GM19351 (cell line): ENCODE results near the gene CTTNBP2.
A peak's percentile ranks its signal among the peaks of the same experiment; 100 is the strongest.

Experiments
- ATAC-seq: cut with Tn5 transposase; IDR thresholded peaks from one replicate; pipeline ENCODE4 v1.9.1; 2021; ENCODE audit warnings: mild to moderate bottlenecking, moderate library complexity; ENCODE audit not compliant: unreplicated experiment

Gene CTTNBP2

DNA sequence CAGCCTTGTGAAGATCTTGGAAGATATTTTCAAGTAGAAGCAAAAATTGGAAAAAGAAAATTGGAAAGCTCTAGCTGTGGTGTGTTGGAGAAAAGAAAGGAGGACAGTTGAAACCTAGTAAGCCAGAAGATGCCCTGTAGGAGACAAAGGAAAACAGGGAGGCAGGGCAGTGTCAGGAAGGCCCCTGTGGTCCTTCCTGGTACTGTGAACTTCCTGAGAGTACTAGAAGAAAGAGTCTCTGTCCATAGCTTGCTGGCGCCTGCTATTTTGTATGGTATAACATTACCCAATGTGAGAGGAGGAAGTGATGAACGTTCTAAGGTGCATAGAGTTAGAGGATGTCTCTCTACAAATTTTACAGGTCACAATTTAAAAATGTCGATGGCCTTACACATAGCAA lies 183.1 kb downstream of the CTTNBP2 start:
- ATAC-seq = no peak

DNA sequence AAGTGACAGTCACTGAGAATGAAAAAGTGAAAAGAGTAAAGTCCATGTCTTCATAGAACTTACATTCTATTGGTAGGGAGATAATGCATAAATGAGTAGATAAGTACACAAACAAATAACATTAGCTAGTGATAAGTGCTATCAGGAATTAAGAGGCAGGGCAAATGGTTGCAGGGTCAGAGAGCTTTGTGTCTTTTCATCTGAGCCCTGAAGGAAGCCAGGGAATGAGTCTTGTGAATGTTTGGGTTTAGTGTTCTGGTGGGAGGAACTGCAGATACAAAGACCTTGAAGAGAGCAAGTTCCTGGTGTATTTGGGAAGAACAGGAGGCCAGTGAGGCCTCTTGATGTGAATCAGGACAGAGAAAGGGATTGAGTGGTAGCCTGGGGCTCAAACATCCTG lies 183.8 kb downstream of the CTTNBP2 start:
- ATAC-seq = no peak

DNA sequence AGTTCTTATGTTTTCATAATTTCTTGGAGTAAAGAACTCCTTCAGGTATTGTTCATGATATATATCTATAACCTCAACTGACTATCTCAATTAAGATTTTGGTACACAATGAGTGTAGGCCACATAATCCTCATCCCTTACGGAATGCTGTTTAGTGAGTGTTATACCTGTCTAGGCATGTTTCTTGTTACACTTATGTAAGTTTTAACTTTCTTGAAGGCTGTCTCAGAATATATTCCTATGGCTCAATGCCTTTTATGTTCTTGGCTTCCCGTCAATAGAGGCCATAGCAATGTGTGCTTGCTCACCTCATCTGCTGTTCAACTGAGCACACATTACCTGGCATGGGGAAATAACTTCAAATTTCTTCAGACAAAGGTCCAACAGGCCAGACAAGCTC lies 185.1 kb downstream of the CTTNBP2 start:
- no peak for ATAC-seq

DNA sequence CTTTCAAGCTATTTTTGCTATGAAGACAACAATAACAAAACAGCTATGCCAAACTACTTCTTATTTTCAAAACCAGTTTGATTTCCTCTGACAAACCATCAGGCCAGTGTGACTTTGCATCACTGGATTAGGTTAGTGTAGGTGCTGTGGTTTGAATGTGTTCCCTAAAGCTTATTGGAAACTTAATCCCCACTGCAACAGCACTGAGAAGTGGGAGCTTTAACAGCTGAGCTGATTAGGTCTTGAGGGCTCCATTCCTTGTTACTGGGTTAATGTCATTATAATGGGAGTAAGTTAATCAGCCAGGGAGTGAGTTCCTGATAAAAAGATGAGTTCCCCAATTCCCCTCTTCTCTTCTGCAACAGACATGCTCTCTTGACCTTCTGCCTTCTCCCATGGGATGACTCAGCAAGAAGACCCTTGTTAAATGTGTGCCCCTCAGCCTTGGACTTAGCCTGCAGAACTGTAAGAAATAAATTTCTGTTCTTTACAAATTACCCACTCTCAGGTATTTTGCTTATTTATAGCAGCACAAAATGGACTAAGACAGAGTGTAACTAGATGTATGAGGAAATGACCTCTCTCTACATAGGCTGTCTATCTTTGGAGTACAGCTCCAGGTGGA lies 186.8 kb downstream of the CTTNBP2 start:
- no peak for ATAC-seq

DNA sequence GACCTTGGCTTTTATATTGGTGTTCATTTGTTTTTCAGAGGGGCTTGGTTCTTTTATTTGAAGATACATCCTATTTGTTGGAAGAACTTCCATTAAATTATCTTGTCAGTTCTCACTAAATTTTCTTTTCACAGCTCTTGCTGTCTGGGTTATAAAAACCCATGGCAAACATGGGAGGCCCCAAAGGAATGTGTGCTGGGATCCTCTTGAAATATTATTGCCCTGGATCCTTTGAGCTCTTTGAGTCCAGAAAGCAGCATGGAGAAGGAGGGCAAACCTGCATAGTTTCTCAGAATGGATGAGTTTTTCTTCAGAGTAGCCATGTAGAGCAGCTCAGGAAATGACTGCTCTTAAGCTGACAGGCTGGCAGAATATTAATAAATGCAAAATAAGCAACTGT lies 187.4 kb downstream of the CTTNBP2 start:
- ATAC-seq = no peak

DNA sequence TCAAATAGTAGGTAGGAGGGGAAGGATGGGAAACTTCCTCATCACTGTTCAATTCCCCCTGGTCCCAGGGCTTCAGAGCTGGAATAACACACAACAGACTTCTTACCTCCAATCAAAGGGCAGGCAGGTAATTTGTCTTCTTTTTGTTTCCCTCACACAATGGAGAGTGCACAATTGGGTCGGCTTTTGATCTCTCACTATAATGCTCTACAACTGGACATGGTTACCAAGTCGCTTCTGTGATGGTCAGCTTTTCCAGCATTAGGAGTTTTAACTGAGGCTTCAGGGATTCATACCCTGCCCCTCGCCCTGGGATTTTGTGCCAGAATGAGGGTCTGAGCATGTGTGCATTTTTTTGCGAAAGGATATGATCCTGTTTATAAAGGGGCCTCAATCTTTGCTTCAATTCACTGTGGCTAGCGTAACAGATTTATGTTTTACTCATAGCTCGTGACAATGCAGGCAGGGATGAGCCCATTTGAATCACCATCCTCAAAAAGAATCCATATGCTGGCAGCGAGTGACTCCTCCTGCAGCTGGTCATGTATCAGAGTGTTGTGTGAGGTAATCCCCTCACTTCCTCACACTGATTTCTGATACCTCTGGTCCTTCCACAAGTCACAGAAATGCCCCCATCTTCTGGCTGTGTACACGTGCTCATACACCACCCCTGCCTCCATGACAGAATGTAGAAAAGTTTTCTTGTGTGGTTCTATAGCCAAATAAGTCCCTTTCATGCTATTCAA lies 189.6 kb downstream of the CTTNBP2 start:
- no peak for ATAC-seq

DNA sequence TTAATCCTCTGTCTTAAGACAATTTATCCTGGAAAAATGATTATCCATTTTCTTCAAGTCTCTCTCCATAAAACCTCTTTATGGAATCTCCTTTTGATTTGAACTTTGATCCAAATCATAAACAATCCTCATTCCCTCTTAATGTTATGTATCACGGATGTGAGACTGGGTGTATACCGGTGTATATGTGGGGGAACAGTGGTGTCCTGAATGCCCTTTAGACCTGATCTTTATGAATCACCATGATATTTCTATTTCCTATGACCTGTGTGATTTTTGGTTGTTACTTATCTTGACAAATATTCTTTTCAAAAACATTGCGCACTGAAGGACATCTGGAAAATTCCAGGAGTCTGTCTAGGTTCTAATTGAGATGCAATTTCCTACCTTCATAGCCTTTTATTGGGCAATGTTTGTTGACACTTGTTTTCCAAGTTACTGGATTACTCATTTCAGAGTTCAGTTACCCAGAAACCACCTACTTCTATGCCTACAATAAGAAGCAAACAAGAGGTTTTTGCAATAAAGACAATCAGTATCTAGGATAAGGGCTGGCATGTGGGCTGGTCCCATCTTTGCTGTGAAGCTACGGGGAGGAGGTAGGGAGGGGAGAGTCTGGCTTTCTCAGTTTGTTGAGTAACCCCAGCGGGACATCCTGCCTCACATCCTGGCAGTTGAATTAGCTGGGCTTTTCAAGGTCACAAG lies 190.4 kb downstream of the CTTNBP2 start:
- ATAC-seq = no peak

DNA sequence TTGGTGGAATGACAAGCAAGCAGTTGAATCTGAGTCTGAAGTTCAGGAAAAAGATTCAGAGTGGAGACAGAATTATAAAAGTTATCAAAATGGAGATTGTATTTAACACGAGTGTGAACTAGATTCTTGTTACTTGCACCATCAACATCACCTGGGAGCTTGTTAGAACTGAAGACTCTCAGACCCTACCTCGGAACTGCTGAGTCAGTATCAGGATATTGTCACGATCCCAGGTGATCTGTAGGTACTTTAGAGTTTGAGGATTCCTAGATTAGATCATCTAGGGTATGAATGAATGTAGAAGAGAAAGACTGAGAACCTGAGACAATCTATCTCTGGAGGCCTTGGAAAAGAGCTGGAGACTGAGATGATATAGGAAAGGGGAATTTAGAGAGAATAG lies 194.1 kb downstream of the CTTNBP2 start:
- ATAC-seq = no peak

DNA sequence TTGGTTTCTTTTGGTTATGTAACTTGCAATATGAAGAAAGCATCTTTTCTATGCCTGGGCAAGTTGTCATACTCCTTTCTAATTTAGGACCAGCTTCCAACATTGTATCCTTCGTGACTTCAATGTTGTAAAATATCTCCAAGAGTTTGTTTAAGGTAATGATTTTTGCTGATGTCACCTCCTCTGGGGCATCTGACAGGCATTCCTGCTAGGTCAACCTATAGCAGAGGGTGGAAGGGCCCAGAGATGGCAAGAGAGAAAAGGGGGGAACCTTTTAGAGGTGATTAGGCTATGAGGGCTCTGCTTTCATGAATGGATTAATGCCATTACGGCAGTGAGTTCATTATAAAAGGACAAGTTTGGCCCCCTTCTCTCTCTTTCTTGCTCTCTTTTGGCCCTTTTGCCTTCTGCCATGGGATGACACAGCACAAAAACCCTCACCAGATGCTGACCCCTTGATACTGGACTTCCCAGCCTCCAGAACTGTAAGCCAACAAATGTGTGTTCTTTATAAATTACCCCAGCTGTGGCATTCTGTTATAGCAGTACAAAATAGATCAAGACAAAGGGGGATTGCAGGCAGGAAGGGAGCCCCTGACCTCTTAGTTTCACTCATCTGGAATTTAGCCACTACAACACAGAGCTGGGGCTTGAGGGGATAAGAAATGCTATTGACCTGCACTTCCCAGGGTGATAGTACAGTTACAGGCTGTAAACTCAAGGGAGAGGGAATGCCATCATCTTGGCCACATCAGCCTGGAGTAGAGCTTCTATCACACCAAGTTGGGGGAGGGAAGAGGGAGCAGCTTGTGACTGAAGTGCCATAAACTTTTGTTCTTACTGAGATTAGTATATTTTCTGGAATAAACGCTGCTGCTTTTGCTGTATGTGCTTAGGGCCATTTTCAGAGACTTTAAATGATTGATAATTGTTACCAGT lies 197.5 kb downstream of the CTTNBP2 start:
- ATAC-seq = no peak

DNA sequence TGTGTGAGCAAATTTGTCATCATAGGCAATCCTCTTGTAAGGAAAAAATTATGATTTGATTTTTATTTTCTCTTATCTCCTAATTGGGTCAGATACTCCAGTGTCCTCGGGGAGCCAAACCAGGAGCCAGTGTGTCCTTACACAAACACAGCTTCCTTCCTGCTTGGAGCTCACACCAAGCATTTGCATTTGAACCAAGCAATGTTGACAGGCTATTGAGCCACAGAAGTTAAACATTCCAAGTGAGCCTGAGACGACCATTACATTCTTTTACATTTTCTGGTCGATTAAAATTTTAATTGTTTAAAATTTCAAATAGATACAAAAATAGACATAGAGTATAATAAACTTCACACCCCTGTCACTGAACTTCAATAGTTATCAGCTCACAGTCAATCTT lies 198.6 kb downstream of the CTTNBP2 start:
- ATAC-seq = no peak

DNA sequence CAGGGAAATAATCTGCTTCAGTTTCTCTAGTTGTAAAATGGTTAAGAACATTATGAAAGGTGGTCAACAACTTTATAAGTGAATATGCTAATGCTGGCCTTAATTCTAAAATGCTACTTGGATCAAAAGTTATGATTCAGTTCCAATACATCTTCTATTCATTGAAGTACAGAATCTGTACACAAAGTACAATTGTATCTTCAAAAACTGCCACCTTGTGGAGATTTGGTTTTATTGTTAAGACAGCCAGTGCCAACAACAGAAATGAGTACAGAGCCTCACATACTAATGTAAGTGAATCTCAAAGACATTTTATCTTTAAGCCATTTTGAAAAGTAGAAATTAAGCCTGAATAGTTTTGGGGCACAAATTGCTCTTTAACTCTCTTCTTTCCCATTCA lies 199.4 kb downstream of the CTTNBP2 start:
- ATAC-seq = peak; percentile 85

DNA sequence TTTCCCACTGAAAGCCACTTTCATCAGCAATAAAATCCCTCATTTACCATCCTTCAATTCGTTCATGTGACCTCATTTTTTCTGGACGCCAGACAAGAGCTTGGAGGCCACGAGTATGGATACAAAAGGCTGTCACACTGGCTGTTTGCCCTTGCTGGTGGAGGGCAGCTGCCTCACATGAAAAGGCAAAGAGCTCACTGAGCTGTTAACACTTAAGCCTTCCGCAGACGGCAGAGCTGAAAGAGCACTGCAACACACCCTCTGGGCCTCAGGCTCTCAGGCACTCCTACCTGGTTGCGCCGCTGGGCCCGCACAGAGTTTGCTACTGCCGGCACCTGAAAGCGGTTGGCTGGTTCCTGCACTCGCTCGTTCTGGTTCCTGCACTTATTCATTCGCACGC lies 199.9 kb downstream of the CTTNBP2 start:
- no peak for ATAC-seq

DNA sequence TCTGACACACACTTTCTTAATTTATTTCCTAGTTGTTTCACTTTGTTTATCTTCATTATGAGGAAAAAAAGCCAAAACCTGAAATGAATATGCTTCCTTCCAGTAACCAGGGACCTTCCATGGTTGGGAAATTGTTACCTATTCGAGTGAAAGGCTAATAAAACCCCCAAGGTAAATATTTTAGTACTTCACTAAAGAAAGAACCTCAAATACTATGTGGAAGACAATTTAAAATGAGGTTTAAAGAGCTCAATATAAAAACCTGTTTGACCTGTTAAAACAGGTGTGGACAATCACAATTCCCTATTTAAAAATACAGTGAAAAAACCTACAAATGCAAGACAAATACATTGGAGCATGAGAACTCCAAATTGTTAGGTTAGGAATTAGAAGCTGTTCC lies 200.8 kb downstream of the CTTNBP2 start:
- ATAC-seq = no peak

DNA sequence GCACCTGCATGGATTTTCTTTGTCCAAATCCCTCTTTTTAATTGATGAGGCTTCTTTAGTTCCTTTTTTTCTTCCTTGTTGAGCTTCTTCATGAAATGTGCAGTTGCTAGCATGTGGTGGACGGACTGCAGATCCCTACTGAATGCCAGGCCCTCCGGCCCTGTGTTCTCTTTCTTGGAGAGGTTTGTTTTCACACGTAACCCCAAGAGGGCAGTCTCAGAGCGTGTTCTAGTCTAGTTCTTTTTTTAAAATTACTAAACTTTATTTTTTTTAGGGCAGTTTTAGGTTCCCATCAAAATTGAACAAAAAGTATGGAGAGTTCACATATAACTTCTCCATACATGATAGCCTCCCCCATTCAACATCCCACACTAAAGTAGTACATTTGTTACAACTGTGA lies 203.4 kb downstream of the CTTNBP2 start:
- no peak for ATAC-seq

DNA sequence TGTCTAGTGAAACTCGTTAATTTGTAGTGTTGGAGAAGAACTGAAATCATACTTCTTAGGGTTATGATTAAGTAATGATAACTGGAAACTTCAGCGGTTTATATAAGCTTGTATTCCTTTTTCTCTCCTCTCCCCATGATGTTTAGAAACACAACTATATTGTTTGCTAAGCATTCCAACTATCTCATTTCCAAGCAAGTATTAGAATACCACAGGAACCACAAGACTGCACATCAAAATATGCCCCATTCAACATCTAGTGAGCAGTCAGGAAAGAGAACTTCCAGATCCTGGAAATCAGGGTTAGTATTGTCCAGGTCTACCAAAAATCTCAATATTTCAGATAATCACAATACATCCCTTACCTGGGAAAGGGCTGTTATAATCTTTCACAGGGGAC lies 205.8 kb downstream of the CTTNBP2 start:
- ATAC-seq = no peak

DNA sequence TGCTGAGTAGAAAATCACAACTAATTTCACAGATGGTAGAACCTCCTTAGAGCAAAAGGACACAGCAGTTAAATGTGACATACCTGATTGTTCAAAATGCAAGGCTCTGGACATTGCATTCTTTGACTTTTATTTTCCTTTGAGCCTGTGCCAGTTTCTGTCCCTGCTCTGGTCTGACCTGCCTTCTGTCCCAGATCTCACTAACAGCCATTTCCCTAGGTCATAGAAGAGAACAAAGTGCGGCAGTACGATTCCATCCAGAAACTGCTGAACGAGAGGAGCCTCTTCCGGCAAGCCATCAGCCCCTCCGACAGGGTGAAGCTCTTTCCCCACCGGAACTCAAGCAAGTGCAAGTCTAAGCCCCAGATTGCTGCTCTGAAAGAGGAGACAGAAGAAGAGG lies 206.6 kb downstream of the CTTNBP2 start:
- ATAC-seq = no peak

DNA sequence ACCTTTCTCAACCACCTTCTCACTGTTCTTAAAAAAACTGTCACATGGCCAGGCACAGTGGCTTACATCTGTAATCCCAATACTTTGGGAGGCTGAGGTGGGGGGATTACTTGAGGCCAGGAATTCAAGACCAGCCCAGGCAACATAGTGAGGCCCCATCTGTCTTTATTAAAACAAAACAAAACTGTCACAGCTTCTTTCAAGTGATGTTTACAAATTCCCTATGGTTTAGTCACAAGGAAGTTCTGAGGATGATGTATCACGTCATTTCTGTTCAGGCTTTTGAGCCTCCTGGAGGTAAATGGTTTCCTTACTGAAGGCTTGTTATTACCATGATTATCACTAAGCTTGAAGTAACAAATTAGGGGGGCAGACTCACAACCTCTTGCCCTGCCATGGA lies 207.2 kb downstream of the CTTNBP2 start:
- no peak for ATAC-seq

DNA sequence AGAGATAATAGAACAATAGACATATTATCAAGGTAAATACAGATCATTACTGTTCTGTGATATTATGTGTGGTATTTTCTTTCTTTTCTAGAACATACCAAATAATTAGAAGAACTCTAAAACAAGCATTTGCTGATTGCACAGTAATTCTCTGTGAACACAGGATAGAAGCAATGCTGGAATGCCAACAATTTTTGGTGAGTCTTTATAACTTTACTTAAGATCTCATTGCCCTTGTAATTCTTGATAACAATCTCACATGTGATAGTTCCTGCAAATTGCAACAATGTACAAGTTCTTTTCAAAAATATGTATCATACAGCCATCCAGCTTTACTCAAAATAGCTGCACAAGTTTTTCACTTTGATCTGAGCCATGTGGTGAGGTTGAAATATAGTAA lies 207.9 kb downstream of the CTTNBP2 start:
- no peak for ATAC-seq

DNA sequence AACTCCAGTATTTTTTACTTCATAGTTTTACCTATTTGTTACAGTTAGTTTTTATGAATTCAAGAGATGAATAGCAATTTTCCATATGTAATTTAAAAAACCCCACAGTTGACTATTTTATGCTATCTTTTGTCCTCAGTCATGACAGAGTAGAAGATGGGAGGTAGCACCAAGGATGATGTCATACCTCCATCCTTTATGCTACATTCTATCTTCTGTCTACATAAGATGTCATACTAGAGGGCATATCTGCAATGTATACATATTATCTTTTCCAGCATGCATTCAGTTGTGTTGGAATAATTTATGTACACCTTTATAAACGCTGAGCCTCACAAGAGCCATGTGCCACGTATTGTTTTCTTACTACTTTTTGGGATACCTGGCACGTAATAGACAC lies 209.2 kb downstream of the CTTNBP2 start:
- ATAC-seq = no peak

DNA sequence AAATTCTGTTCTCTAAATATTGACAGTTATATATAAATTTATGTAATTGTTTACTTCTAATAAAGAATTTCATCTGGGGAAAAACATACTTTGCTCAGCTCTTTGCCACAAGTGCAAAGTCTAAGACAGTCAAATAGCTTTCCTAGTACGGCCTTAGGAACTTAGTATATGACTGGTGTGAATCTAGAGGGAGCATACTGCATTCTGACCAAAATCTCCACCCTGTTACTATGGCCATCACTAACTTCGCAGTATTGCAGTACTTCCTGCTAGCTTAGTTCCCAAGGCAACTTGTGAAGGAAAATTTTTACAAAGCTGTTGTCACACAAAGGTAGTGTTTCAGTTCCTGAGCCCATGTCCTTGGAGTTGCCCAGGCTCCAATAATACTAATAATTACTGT lies 211.9 kb downstream of the CTTNBP2 start:
- no peak for ATAC-seq
